Ishikawa (cell line): ENCODE measurements around the gene DYRK1A.

Experiments
- CEBPB ChIP-seq: IDR thresholded peaks from 2 replicates; pipeline ENCODE4 v1.6.1; 2012
- CREB1 ChIP-seq: IDR thresholded peaks from 2 replicates; pipeline ENCODE4 v1.6.1; 2012; ENCODE audit warnings: low read depth
- EGR1 ChIP-seq: IDR thresholded peaks from 2 replicates; pipeline ENCODE4 v1.6.1; 2012
- EP300 ChIP-seq: IDR thresholded peaks from 2 replicates; pipeline ENCODE4 v1.6.1; 2012; ENCODE audit warnings: borderline replicate concordance
- FOXM1 ChIP-seq: IDR thresholded peaks from 2 replicates; pipeline ENCODE4 v1.6.1; 2012; ENCODE audit warnings: low read depth, borderline replicate concordance
- NFIC ChIP-seq: IDR thresholded peaks from 2 replicates; pipeline ENCODE4 v1.6.1; 2012
- RAD21 ChIP-seq: IDR thresholded peaks from 2 replicates; pipeline ENCODE4 v1.6.1; 2012; ENCODE audit warnings: low read depth
- TAF1 ChIP-seq: IDR thresholded peaks from 2 replicates; pipeline ENCODE4 v1.6.1; 2012; ENCODE audit warnings: low read depth, mild to moderate bottlenecking
- TCF12 ChIP-seq: IDR thresholded peaks from 2 replicates; pipeline ENCODE4 v1.6.1; 2012; ENCODE audit warnings: low read depth
- TEAD4 ChIP-seq: IDR thresholded peaks from 2 replicates; pipeline ENCODE4 v1.6.1; 2012
- YY1 ChIP-seq: IDR thresholded peaks from 2 replicates; pipeline ENCODE4 v1.6.1; 2012; ENCODE audit warnings: low read depth
- ZBTB7A ChIP-seq: IDR thresholded peaks from 2 replicates; pipeline ENCODE4 v1.6.1; 2012; ENCODE audit warnings: low read depth
- TF ChIP-seq, protein P1 (sequence below): IDR thresholded peaks from 2 replicates; pipeline ENCODE4 v1.6.1; 2012
- TF ChIP-seq, protein P2 (sequence below): IDR thresholded peaks from 2 replicates; pipeline ENCODE4 v1.6.1; 2012; ENCODE audit warnings: low read depth, mild to moderate bottlenecking
- TF ChIP-seq, protein P3 (sequence below): IDR thresholded peaks from 2 replicates; pipeline ENCODE4 v1.6.1; 2012

DYRK1A gene

DNA sequence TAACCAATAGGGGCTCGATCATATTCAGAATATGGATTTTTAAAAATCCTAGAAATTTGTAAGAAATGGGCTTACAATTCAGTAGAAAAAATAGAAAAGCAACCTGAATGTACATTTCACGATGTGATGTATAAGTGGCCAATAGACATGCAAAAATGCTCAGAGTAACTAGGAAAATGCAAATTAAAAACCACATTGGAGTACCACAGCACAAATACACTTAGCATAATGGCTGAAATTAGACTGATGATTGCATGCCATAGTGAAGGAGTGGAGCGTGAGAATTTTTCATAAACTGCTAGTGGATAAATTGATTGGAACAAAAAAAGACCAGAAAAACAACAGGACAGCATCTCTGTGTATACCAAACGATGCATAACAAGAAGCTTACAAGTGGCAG, 102.3 kb downstream of the DYRK1A start:
- no peak for TF ChIP-seq CEBPB
- TF ChIP-seq EP300, result no peak
- TF ChIP-seq TEAD4, result no peak
- TF ChIP-seq, protein P1, sequence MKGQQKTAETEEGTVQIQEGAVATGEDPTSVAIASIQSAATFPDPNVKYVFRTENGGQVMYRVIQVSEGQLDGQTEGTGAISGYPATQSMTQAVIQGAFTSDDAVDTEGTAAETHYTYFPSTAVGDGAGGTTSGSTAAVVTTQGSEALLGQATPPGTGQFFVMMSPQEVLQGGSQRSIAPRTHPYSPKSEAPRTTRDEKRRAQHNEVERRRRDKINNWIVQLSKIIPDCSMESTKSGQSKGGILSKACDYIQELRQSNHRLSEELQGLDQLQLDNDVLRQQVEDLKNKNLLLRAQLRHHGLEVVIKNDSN, result no peak
- TF ChIP-seq, protein P2, sequence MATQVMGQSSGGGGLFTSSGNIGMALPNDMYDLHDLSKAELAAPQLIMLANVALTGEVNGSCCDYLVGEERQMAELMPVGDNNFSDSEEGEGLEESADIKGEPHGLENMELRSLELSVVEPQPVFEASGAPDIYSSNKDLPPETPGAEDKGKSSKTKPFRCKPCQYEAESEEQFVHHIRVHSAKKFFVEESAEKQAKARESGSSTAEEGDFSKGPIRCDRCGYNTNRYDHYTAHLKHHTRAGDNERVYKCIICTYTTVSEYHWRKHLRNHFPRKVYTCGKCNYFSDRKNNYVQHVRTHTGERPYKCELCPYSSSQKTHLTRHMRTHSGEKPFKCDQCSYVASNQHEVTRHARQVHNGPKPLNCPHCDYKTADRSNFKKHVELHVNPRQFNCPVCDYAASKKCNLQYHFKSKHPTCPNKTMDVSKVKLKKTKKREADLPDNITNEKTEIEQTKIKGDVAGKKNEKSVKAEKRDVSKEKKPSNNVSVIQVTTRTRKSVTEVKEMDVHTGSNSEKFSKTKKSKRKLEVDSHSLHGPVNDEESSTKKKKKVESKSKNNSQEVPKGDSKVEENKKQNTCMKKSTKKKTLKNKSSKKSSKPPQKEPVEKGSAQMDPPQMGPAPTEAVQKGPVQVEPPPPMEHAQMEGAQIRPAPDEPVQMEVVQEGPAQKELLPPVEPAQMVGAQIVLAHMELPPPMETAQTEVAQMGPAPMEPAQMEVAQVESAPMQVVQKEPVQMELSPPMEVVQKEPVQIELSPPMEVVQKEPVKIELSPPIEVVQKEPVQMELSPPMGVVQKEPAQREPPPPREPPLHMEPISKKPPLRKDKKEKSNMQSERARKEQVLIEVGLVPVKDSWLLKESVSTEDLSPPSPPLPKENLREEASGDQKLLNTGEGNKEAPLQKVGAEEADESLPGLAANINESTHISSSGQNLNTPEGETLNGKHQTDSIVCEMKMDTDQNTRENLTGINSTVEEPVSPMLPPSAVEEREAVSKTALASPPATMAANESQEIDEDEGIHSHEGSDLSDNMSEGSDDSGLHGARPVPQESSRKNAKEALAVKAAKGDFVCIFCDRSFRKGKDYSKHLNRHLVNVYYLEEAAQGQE, result no peak
- TF ChIP-seq CREB1, result no peak
- TF ChIP-seq ZBTB7A, result no peak
- no peak for TF ChIP-seq TCF12
- TF ChIP-seq, protein P3, sequence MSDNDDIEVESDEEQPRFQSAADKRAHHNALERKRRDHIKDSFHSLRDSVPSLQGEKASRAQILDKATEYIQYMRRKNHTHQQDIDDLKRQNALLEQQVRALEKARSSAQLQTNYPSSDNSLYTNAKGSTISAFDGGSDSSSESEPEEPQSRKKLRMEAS, result no peak
- no peak for TF ChIP-seq EGR1
- no peak for TF ChIP-seq YY1
- no peak for TF ChIP-seq RAD21
- TF ChIP-seq NFIC, result no peak
- no peak for TF ChIP-seq TAF1

DNA sequence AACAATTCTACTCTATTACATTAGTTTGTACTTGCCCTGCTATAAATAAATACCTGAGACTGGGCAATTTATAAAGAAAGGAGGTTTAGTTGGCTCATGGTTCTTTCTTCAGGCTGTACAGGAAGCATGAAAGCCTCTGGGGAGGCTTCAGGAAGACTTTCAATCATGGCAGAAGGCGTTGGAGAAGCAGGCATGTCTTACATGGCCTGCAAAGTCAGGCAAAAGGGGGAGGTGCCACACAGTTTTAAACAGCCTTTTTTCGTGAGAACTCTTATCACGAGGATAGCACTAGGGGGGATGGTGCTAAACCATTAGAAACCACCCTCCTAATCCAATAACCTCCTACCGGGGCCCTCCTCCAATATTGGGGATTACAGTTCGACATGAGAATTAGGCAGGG, 102.9 kb downstream of the DYRK1A start:
- no peak for TF ChIP-seq TCF12
- no peak for TF ChIP-seq CEBPB

DNA sequence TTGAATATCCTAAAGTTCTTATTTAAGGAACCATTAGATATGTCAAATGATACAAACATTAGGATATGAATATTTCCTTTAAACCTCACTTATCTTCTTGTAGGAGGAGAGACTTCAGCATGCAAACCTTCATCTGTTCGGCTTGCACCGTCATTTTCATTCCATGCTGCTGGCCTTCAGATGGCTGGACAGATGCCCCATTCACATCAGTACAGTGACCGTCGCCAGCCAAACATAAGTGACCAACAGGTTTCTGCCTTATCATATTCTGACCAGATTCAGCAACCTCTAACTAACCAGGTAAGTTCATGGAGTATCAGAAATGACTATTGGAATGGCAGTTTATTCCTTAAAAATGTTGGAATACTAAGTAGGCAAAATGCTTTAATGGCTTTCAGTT, 106.0 kb downstream of the DYRK1A start:
- TF ChIP-seq TCF12, result no peak
- TF ChIP-seq TAF1, result no peak
- TF ChIP-seq, protein P3, result no peak
- no peak for TF ChIP-seq EP300

DNA sequence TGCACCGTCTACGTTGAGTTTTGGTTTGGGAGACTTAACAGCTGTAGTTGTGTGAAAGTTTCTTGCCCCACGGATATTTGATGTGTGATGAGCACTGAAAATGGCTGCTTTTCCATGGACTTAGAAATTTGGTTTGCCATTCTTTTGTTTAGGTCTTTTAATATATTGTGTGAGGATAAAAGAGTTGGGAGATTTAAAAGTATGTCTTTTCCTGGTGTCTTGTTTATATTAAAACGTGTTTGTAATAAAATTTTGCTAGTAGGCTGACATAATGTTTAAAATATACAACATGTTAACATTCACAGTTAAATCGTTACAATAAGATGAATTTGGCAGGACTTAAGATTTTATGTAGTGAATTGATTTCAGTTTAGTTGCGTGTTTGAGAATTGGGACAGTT, 106.9 kb downstream of the DYRK1A start:
- TF ChIP-seq CEBPB (no peak), TEAD4 (no peak), NFIC (no peak), TAF1 (no peak), TCF12 (no peak), CREB1 (no peak), EP300 (no peak), YY1 (no peak), EGR1 (no peak), FOXM1 (no peak), RAD21 (no peak), ZBTB7A (no peak)
- TF ChIP-seq, protein P2, result no peak
- TF ChIP-seq, protein P3, result no peak

DNA sequence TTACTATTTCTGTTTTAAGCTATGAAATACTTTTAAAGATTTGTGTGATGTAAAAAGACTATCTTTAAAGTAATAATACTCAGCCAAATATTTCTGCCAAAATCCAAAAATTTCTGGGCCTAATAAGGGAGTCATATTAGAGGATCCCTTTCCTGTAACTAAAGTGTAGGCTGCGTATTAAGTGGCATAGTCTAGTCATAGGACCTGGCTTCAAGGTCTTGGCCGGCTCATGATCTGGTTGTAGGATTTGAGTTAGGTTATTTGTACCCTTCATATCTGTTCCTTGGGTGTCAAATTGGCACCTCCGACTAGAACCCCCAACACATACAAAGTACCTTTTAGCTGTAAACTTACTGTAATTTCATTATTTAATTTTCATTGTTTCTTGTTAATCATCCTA, 107.8 kb downstream of the DYRK1A start:
- TF ChIP-seq EGR1 (no peak), ZBTB7A (no peak)
- TF ChIP-seq, protein P3, result no peak

DNA sequence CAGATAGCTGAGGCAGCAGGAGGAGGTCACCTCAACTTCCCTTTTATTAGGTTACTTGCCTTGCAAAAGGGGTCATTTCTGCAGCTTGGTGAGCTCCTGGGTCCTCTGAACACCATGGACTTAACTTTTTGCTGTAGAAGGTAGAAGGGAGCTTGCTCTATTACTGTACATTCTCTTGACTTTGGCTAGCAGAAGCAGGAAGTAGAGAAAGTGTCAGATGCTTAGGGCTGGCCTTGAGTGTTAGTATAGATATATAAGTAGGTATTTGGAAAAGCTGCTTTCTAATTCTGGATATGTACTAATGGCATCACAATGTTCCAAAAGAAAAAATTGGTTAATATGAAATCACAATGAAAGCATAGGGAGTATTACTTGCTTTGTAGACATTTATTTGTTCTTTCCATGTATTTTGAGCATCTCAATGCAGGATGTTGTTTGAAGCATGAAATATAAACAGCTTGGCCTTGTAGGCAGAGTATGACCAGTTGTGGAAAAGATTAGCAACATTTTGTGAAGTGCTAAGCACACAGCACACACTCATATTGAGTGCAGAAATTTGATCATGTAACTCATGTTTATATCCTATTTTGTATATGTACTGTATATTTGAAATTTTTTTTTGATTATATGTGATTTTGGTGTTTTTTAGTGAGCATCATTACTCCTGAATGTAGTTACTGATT, 108.8 kb downstream of the DYRK1A start:
- no peak for TF ChIP-seq TEAD4
- TF ChIP-seq RAD21, result no peak
- no peak for TF ChIP-seq TCF12
- TF ChIP-seq NFIC, result no peak
- TF ChIP-seq EP300, result no peak
- no peak for TF ChIP-seq CREB1
- TF ChIP-seq EGR1, result no peak
- TF ChIP-seq CEBPB, result no peak
- TF ChIP-seq FOXM1, result no peak
- TF ChIP-seq, protein P1, result no peak
- no peak for TF ChIP-seq ZBTB7A
- no peak for TF ChIP-seq YY1
- no peak for TF ChIP-seq TAF1
- TF ChIP-seq, protein P2, result no peak
- TF ChIP-seq, protein P3, result no peak
